ENCODE measurements around the gene KCNQ1. TPM values are rescaled to one million over a fixed set of nuclear protein-coding genes. Genes with fewer than 3 reads are reported as not detected.
A peak's percentile ranks its signal among the peaks of the same experiment; 100 is the strongest.

KCNQ1 gene
- total and polyA plus RNA-seq, 9 donors, result 1.4 to 17.2 (median 3.8) TPM

DNA sequence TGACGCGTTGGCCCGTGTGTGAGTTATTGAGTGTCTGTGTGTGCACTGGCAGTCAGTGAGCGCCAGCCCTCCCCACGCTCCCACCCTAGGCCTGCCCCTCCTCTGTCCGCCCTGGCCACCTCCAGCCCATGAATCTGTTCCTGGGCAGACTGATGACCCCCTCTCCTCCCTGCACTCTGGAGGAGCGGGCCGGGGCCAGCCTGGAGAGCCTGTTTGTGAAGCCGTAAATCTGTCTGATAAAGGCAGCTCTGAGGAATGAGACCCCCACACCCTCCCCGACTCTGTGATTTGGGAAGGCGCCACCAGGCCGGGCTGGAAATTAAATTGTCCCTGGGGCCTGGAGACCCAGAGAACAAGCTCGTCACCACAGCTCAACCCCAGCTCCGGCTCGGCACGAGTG is 35.7 kb upstream of the KCNQ1 start:
- H3K36me3 ChIP-seq, result no peaks in the 10 kb centered on the region
- TF ChIP-seq, protein P1, sequence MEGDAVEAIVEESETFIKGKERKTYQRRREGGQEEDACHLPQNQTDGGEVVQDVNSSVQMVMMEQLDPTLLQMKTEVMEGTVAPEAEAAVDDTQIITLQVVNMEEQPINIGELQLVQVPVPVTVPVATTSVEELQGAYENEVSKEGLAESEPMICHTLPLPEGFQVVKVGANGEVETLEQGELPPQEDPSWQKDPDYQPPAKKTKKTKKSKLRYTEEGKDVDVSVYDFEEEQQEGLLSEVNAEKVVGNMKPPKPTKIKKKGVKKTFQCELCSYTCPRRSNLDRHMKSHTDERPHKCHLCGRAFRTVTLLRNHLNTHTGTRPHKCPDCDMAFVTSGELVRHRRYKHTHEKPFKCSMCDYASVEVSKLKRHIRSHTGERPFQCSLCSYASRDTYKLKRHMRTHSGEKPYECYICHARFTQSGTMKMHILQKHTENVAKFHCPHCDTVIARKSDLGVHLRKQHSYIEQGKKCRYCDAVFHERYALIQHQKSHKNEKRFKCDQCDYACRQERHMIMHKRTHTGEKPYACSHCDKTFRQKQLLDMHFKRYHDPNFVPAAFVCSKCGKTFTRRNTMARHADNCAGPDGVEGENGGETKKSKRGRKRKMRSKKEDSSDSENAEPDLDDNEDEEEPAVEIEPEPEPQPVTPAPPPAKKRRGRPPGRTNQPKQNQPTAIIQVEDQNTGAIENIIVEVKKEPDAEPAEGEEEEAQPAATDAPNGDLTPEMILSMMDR (IDR thresholded peaks at IDR 0.05), result no peak
- TF ChIP-seq EP300 (IDR thresholded peaks at IDR 0.05) (no peak), POLR2A (IDR thresholded peaks at IDR 0.05) (no peak)
- no peak overlapping the region for H3K27ac ChIP-seq
- H3K9me3 ChIP-seq, result no peaks in the 10 kb centered on the region
- intact Hi-C loops (cut with DNase I), result loop anchor here in 1 of 4 donors (10.0 kb wide), 1 partner anchor 486 kb away; no protein-coding TSS in a partner anchor
- H3K4me3 ChIP-seq, result no peak overlapping the region
- 39 to 52% (median 51%) methylated on average over 12 to 16 of the region's 16 CpGs for WGBS, 3 donors
- no peak for DNase-seq
- H3K27me3 ChIP-seq, result no peaks in the 10 kb centered on the region
- no peaks in the 10 kb centered on the region for H3K4me1 ChIP-seq (ENCODE audit: insufficient read depth)

DNA sequence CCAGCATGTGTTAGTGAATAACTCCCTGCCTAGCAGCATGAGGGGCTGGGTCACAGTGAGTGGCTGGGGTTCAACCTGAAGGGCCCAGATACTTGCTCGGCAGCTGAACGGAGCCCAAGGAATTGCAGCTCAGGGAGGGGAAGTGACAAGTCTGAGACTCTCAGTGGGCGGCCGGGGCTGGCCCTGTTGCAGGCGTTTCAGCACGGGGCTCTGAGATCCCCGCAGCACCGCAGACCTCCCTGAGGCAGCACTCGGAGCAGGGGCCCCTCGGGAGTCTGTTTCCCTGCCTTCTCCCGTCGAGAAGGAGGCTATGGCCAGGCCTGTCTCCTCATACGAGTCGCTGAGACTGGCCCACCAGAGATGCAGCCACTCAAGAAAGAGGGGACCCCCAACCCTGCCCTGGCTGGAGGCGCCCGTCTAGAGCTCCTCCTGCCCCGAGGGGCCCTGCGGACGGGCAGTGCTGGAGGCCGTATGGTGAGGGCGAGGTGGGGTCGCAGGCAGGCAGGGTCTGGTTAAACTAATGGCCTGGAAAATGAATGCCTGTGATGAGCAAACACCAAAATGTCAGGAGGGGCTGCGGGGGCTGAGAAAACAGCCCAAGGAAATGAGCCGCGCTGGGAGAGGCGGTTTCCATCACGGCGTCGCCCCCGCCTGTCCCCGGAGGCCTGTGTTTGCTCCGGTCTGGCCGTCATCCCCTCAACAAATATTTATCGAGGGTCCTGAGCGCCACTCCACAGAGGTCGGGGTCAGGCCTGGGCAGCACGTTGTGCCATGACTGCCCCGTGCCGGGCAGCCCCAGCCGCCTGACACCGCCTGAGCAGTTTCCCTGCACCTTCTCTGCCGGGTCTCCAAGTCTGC is 35.0 kb upstream of the KCNQ1 start:
- no peak overlapping the region for H3K4me3 ChIP-seq
- H3K27me3 ChIP-seq, result no peaks in the 10 kb centered on the region
- no peaks in the 10 kb centered on the region for H3K9me3 ChIP-seq
- 45 to 46% (median 45%) methylated on average over 42 of the region's 42 CpGs for WGBS, 3 donors
- H3K4me1 ChIP-seq (ENCODE audit: insufficient read depth), result no peaks in the 10 kb centered on the region
- intact Hi-C loops (cut with DNase I), result loop anchor here in 2 of 4 donors (5.0 to 10.0 kb wide), 2 partner anchors 482 to 485 kb away; no protein-coding TSS in a partner anchor
- DNase-seq, result no peak
- no peaks in the 10 kb centered on the region for H3K36me3 ChIP-seq
- no peak for TF ChIP-seq EP300 (IDR thresholded peaks at IDR 0.05)
- H3K27ac ChIP-seq, result no peak overlapping the region

DNA sequence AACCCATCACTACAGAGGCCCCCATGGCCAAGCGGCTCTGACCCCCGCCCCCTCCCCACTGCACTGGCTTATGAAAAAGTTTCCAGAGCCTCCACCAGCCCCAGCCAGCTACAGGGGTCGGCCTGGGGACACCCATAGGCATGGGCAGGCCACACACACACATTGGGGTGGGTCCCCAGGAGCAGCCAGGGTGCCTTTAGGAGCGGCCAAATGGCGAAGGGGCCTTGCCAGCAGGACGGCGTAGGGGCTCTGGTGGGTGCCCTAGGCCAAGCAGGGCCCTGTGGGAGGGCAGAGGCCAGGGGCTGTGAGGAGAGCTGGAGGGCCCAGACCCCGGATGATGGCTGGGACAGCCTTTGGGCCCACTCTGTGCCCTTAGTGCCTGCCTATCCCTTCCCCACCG is 34.2 kb upstream of the KCNQ1 start:
- no peaks in the 10 kb centered on the region for H3K9me3 ChIP-seq
- H3K36me3 ChIP-seq, result no peaks in the 10 kb centered on the region
- no peak for DNase-seq
- WGBS, 3 donors, result 81 to 83% (median 83%) methylated on average over 7 to 9 of the region's 9 CpGs
- H3K27ac ChIP-seq, result no peak overlapping the region
- H3K27me3 ChIP-seq, result no peaks in the 10 kb centered on the region
- TF ChIP-seq, protein P1 (IDR thresholded peaks at IDR 0.05), result no peak
- no peak for TF ChIP-seq POLR2A (IDR thresholded peaks at IDR 0.05)
- TF ChIP-seq EP300 (IDR thresholded peaks at IDR 0.05), result no peak
- intact Hi-C loops (cut with DNase I), result loop anchor here in 1 of 4 donors (5.0 kb wide), 1 partner anchor 482 kb away; no protein-coding TSS in a partner anchor
- H3K4me1 ChIP-seq (ENCODE audit: insufficient read depth), result no peaks in the 10 kb centered on the region
- H3K4me3 ChIP-seq, result no peak overlapping the region

DNA sequence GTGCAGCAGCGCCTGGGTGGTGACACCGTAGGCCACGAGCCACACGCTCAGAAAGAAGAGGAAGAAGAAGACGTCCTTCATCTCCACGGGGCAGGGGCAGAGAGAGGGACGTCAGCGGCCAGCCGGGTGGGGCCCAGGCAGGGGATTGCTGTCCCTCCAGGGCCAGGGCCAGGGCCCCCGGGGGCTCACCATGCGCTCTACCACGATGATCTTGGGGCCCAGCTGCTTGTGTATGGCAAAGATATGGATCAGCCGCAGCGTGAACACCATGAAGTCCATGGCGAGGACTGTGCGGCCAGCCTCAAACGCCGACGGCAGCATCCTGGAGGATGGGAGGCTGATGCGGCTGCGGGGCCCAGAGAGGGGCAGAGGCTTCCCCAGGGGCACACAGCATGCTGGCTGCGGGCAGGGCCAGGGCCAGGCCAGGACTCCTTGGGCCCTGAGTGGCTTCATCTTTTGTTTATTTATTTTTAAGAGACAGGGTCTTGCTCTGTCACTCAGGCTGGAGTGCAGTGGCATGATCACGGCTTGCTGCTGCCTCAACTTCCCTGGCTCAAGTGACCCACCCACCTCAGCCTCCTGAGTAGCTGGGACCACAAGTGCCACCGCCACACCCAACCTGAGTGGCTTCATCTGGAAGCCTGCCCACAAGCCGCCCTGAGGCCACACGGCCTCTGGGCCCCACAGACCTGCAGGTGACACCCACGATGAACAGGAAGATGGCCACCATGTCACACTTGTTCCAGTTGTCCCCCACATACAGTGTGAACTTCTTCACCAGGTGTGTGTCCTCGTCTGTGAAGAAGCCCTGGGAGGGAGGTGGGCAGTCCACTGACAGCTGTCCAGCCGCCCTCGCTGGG is 33.1 kb upstream of the KCNQ1 start:
- Histone ChIP-seq H3K27ac (no peak overlapping the region), H3K9me3 (no peaks in the 10 kb centered on the region), H3K4me1 (ENCODE audit: insufficient read depth) (no peaks in the 10 kb centered on the region), H3K36me3 (no peaks in the 10 kb centered on the region), H3K4me3 (no peak overlapping the region), H3K27me3 (no peaks in the 10 kb centered on the region)
- DNase-seq, result peak in 1 of 5 donors; percentile 12
- WGBS, 3 donors, result 76 to 83% (median 79%) methylated on average over 30 of the region's 30 CpGs
- intact Hi-C loops (cut with DNase I), result loop anchor here in 2 of 4 donors (2.0 to 5.0 kb wide), 2 partner anchors 107 to 481 kb away; no protein-coding TSS in a partner anchor
- TF ChIP-seq, protein P1 (IDR thresholded peaks at IDR 0.05), result no peak
- TF ChIP-seq POLR2A (IDR thresholded peaks at IDR 0.05), result no peak
- TF ChIP-seq EP300 (IDR thresholded peaks at IDR 0.05), result no peak
